ENCODE results near the gene GALK1.

GALK1 gene

DNA sequence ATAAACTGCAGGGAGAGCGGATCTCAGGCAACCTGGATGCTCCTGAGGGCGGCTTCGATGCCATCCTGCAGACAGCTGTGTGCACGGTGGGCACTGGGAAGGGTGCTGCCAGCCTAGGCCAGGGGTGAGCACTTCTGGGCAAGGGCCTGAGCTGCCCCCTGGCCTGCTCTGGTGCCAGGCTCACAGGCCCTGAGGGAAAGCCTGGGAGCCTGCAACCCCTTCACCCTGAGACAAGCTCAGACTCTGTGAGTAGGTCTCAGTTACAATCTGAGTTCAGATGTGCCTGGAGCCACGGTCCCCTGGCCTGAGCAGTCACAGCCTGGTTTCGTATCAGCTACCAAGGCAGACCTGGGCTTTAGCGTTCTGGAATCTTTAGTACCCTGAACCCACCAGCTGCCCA is 35.6 kb downstream of the GALK1 start:
- no peak for TF ChIP-seq ZNF565 (CRISPR knock-in tag; conservative IDR thresholded peaks at IDR 0.05; ENCODE audit: low read depth)
- TF ChIP-seq, protein P1, sequence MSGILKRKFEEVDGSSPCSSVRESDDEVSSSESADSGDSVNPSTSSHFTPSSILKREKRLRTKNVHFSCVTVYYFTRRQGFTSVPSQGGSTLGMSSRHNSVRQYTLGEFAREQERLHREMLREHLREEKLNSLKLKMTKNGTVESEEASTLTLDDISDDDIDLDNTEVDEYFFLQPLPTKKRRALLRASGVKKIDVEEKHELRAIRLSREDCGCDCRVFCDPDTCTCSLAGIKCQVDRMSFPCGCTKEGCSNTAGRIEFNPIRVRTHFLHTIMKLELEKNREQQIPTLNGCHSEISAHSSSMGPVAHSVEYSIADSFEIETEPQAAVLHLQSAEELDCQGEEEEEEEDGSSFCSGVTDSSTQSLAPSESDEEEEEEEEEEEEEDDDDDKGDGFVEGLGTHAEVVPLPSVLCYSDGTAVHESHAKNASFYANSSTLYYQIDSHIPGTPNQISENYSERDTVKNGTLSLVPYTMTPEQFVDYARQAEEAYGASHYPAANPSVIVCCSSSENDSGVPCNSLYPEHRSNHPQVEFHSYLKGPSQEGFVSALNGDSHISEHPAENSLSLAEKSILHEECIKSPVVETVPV (CRISPR knock-in tag; IDR thresholded peaks at IDR 0.05) = no peak
- TF ChIP-seq TCF4 (CRISPR knock-in tag; IDR thresholded peaks at IDR 0.05; ENCODE audit: borderline replicate concordance) = no peak
- TF ChIP-seq RARB (CRISPR knock-in tag; IDR thresholded peaks at IDR 0.05) = no peak
- TF ChIP-seq ESRRG (CRISPR knock-in tag; IDR thresholded peaks at IDR 0.05) = no peak
- TF ChIP-seq, protein P2, sequence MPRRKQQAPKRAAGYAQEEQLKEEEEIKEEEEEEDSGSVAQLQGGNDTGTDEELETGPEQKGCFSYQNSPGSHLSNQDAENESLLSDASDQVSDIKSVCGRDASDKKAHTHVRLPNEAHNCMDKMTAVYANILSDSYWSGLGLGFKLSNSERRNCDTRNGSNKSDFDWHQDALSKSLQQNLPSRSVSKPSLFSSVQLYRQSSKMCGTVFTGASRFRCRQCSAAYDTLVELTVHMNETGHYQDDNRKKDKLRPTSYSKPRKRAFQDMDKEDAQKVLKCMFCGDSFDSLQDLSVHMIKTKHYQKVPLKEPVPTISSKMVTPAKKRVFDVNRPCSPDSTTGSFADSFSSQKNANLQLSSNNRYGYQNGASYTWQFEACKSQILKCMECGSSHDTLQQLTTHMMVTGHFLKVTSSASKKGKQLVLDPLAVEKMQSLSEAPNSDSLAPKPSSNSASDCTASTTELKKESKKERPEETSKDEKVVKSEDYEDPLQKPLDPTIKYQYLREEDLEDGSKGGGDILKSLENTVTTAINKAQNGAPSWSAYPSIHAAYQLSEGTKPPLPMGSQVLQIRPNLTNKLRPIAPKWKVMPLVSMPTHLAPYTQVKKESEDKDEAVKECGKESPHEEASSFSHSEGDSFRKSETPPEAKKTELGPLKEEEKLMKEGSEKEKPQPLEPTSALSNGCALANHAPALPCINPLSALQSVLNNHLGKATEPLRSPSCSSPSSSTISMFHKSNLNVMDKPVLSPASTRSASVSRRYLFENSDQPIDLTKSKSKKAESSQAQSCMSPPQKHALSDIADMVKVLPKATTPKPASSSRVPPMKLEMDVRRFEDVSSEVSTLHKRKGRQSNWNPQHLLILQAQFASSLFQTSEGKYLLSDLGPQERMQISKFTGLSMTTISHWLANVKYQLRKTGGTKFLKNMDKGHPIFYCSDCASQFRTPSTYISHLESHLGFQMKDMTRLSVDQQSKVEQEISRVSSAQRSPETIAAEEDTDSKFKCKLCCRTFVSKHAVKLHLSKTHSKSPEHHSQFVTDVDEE (CRISPR knock-in tag; IDR thresholded peaks at IDR 0.05) = no peak
- no peak for TF ChIP-seq ARNTL (CRISPR knock-in tag; IDR thresholded peaks at IDR 0.05; ENCODE audit: borderline replicate concordance, low read depth)
- no peak for TF ChIP-seq ZFP30 (CRISPR knock-in tag; IDR thresholded peaks at IDR 0.05)
- no peak for TF ChIP-seq ZC3H10 (CRISPR knock-in tag; IDR thresholded peaks at IDR 0.05)
- no peak for TF ChIP-seq SNAI2 (CRISPR knock-in tag; IDR thresholded peaks at IDR 0.05)
- no peak for TF ChIP-seq CSDC2 (CRISPR knock-in tag; IDR thresholded peaks at IDR 0.05)
- TF ChIP-seq, protein P3, sequence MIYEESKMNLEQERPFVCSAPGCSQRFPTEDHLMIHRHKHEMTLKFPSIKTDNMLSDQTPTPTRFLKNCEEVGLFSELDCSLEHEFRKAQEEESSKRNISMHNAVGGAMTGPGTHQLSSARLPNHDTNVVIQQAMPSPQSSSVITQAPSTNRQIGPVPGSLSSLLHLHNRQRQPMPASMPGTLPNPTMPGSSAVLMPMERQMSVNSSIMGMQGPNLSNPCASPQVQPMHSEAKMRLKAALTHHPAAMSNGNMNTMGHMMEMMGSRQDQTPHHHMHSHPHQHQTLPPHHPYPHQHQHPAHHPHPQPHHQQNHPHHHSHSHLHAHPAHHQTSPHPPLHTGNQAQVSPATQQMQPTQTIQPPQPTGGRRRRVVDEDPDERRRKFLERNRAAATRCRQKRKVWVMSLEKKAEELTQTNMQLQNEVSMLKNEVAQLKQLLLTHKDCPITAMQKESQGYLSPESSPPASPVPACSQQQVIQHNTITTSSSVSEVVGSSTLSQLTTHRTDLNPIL (CRISPR knock-in tag; IDR thresholded peaks at IDR 0.05; ENCODE audit: low read depth) = no peak
- TF ChIP-seq ZNF70 (CRISPR knock-in tag; IDR thresholded peaks at IDR 0.05) = no peak
- no peak for TF ChIP-seq ISL1 (CRISPR knock-in tag; IDR thresholded peaks at IDR 0.05)
- no peak for TF ChIP-seq OSR1 (CRISPR knock-in tag; IDR thresholded peaks at IDR 0.05)
- TF ChIP-seq GLIS3 (CRISPR knock-in tag; IDR thresholded peaks at IDR 0.05) = no peak
- no peak for TF ChIP-seq POU6F1 (CRISPR knock-in tag; IDR thresholded peaks at IDR 0.05; ENCODE audit: borderline replicate concordance, low read depth)
- TF ChIP-seq ZNF8 (CRISPR knock-in tag; IDR thresholded peaks at IDR 0.05) = no peak
- no peak for ATAC-seq

GRCh38 chr17:75727391-75727790 is 37.6 kb downstream of the GALK1 start:
- TF ChIP-seq GLIS3 (CRISPR knock-in tag; IDR thresholded peaks at IDR 0.05) (no peak), TCF4 (CRISPR knock-in tag; IDR thresholded peaks at IDR 0.05; ENCODE audit: borderline replicate concordance) (no peak), RARB (CRISPR knock-in tag; IDR thresholded peaks at IDR 0.05) (no peak), ZNF70 (CRISPR knock-in tag; IDR thresholded peaks at IDR 0.05) (no peak), ISL1 (CRISPR knock-in tag; IDR thresholded peaks at IDR 0.05) (no peak), ARNTL (CRISPR knock-in tag; IDR thresholded peaks at IDR 0.05; ENCODE audit: borderline replicate concordance, low read depth) (no peak), BACH2 (CRISPR knock-in tag; IDR thresholded peaks at IDR 0.05; ENCODE audit: borderline replicate concordance) (no peak), ZFP30 (CRISPR knock-in tag; IDR thresholded peaks at IDR 0.05) (no peak), PPARA (CRISPR knock-in tag; IDR thresholded peaks at IDR 0.05; ENCODE audit: borderline replicate concordance) (no peak), POU6F1 (CRISPR knock-in tag; IDR thresholded peaks at IDR 0.05; ENCODE audit: borderline replicate concordance, low read depth) (no peak), ZC3H10 (CRISPR knock-in tag; IDR thresholded peaks at IDR 0.05) (no peak), ZFP3 (CRISPR knock-in tag; IDR thresholded peaks at IDR 0.05) (no peak), CSDC2 (CRISPR knock-in tag; IDR thresholded peaks at IDR 0.05) (no peak), PATZ1 (CRISPR knock-in tag; IDR thresholded peaks at IDR 0.05; ENCODE audit: borderline replicate concordance) (no peak)
- TF ChIP-seq, protein P3 (CRISPR knock-in tag; IDR thresholded peaks at IDR 0.05; ENCODE audit: low read depth) = no peak
- TF ChIP-seq, protein P1 (CRISPR knock-in tag; IDR thresholded peaks at IDR 0.05) = no peak
- TF ChIP-seq, protein P2 (CRISPR knock-in tag; IDR thresholded peaks at IDR 0.05) = no peak
- no peak for ATAC-seq

Measured in SK-N-SH treated with all-trans-retinoic acid at 6 μM for 48 hours (cell line).